Measurements from ENCODE around the gene KNG1.

- TF ChIP-seq POLR2A (IDR thresholded peaks at IDR 0.05; ENCODE audit: control extremely low read depth in 1 of 2, low read depth in 2 of 2, low read length in 2 of 2): no peak
- TF ChIP-seq RXRA (IDR thresholded peaks at IDR 0.05; ENCODE audit: insufficient read depth, low read depth, low read length): no peak
- no peak for TF ChIP-seq POLR2AphosphoS5 (IDR thresholded peaks at IDR 0.05; ENCODE audit: low read depth, low read length)
- TF ChIP-seq RFX5 (IDR thresholded peaks at IDR 0.05; ENCODE audit: borderline replicate concordance, low read depth, low read length): no peak
- no peak for TF ChIP-seq ASH2L (IDR thresholded peaks at IDR 0.05; ENCODE audit: low read length)
- no peak for TF ChIP-seq SIN3A (conservative IDR thresholded peaks at IDR 0.05 in 1 of 2, IDR thresholded peaks at IDR 0.05 in 1 of 2; ENCODE audit: low read depth in 1 of 2, low read length in 2 of 2)
- TF ChIP-seq SP4 (IDR thresholded peaks at IDR 0.05; ENCODE audit: low read length): no peak
- no peak for TF ChIP-seq MAX (IDR thresholded peaks at IDR 0.05)
- TF ChIP-seq CTCF (IDR thresholded peaks at IDR 0.05; ENCODE audit: control extremely low read depth in 1 of 3, insufficient read depth in 1 of 3, low read depth in 1 of 3, low read length in 3 of 3): no peak
- no peak for TF ChIP-seq BRCA1 (IDR thresholded peaks at IDR 0.05; ENCODE audit: low read depth, low read length)
- no peak for TF ChIP-seq RNF2 (IDR thresholded peaks at IDR 0.05; ENCODE audit: borderline replicate concordance, low read depth, low read length, missing control alignments, poor library complexity, severe bottlenecking)
- no peak for TF ChIP-seq SP2 (IDR thresholded peaks at IDR 0.05; ENCODE audit: low read length)
These were observed 37.7 kb downstream of the KNG1 start for GRCh38 chr3:186754871-186755270.

Data from H1 (cell line).